ENCODE data around the gene OR2G2.

DNA sequence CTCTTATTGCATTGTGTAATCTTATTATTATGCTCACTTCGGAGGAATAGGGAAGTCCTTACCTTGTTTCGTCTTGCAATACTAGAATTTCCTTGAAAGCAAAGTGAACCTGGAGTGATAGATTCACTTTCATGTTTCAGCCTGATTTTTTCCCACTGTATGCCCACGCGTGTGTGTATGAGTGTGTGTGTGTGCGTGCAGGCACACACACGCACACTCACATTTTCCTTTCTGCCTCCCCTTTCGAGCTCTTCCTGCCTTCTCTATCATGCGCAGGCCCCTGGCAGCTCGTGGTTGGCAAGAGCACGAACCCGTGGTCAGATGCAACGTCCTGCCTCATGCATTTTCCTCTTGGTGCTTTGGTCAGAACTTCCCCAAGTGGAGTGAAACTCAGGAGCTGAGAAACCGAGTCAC, 39.4 kb upstream of the OR2G2 start, which contains the start of gene GCSAML:
- TF ChIP-seq, protein P1, sequence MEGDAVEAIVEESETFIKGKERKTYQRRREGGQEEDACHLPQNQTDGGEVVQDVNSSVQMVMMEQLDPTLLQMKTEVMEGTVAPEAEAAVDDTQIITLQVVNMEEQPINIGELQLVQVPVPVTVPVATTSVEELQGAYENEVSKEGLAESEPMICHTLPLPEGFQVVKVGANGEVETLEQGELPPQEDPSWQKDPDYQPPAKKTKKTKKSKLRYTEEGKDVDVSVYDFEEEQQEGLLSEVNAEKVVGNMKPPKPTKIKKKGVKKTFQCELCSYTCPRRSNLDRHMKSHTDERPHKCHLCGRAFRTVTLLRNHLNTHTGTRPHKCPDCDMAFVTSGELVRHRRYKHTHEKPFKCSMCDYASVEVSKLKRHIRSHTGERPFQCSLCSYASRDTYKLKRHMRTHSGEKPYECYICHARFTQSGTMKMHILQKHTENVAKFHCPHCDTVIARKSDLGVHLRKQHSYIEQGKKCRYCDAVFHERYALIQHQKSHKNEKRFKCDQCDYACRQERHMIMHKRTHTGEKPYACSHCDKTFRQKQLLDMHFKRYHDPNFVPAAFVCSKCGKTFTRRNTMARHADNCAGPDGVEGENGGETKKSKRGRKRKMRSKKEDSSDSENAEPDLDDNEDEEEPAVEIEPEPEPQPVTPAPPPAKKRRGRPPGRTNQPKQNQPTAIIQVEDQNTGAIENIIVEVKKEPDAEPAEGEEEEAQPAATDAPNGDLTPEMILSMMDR (IDR thresholded peaks at IDR 0.05): no peak
- no peak for TF ChIP-seq POLR2A (IDR thresholded peaks at IDR 0.05)
